Stimulated activated naive B cell treated with anti-CD40 and anti-IgM and Interleukin-4, amounts not matched to agents 10 μg/mL and 1 μg/mL and 100 μg/mL, for 72 hours (primary cell): ENCODE measurements around the gene SHISA5.
"Not testable (repeated sequence)": the region's sequence is repeated elsewhere in the genome, so short reads cannot be mapped to it uniquely, and the experiment has no call there.

Experiments used
- ATAC-seq, 2 donors: fragments of 150-1000 bp; cut with Tn5 transposase; replicated peaks; 2 replicates each; pipeline ENCODE4 v1.10.0; 2021; ENCODE audit warnings: moderate library complexity in 1 of 2
- DNase-seq: peaks from one replicate; pipeline ENCODE4 v3.0.0; 2021
- H3K27ac Mint-ChIP-seq: one replicate; pipeline ENCODE4 v1.8.0; 2022; ENCODE audit warnings: mild to moderate bottlenecking, mixed read lengths
- H3K27me3 Mint-ChIP-seq, 2 donors: one replicate each; pipeline ENCODE4 v1.8.0; 2022; ENCODE audit warnings: mixed read lengths in 2 of 2
- H3K36me3 Mint-ChIP-seq, 2 donors: one replicate each; pipeline ENCODE4 v1.8.0; 2022; ENCODE audit warnings: mixed read lengths in 2 of 2, mild to moderate bottlenecking in 1 of 2
- H3K4me1 Mint-ChIP-seq, 2 donors: one replicate each; pipeline ENCODE4 v1.8.0; 2022; ENCODE audit warnings: mixed read lengths in 2 of 2, mild to moderate bottlenecking in 1 of 2
- H3K4me3 Mint-ChIP-seq, 2 donors: one replicate each; pipeline ENCODE4 v1.8.0; 2022; ENCODE audit warnings: mild to moderate bottlenecking in 2 of 2, mixed read lengths in 2 of 2, moderate library complexity in 1 of 2
- H3K9me3 Mint-ChIP-seq, 2 donors: one replicate each; pipeline ENCODE4 v1.8.0; 2022; ENCODE audit warnings: mixed read lengths in 2 of 2, mild to moderate bottlenecking in 1 of 2

Gene SHISA5, protein sequence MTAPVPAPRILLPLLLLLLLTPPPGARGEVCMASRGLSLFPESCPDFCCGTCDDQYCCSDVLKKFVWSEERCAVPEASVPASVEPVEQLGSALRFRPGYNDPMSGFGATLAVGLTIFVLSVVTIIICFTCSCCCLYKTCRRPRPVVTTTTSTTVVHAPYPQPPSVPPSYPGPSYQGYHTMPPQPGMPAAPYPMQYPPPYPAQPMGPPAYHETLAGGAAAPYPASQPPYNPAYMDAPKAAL

DNA sequence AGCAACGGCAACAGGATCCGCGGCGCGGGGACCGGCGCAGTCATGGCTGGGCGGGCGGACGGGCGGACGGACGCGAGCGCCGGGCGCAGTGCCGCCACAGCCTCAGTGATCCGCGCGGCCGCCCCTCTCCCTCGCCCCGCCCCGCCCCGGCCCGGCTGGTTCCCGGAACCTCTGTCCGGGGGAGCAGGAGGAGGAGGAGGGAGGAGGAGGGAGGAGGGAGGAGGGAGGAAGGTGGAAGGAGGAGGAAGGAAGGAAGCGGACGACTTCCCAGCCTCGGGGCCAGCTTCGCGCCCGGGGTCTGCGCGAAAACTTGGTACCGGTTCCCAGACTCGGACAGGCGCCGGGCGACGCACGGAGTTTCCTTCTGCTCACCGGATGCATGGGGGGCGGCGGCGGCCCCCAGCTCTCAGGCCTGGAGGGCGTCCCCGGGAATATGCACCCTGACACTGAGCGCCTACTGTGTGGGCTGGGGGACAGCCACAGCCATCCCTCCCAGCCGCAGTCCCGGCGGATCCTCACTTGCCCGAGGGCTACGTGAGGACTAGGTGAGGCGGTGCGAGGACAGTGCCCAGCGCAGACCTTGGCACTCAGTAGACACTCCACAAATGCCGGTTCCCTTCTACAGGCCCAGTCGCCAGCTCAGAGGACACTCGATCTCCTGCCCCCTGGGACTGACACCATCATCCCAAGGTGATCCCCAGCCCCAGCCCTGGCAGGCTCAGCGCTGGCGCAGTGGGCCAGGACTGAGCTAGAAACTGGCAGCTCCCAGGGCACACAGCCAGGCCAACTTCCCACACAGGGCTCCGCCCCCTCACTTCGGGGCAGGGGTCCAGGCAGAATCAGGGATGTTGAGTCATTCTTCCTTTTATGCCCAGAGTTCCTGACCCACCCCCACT lies at the start of gene SHISA5:
Gene SHISA5 (minus strand): TSS at position 124 of the 896 bp plus-strand sequence. CDS start 80 bp downstream, at position 44.
- peak within 1 kb of the TSS; percentile 79 to 82 for H3K4me3 Mint-ChIP-seq
- H3K27me3 Mint-ChIP-seq = no peaks in the 10 kb centered on the region
- no peaks in the 10 kb centered on the region for H3K36me3 Mint-ChIP-seq
- peaks cover 12 to 45% of the 10 kb centered on the region in 2 donors for H3K4me1 Mint-ChIP-seq
- H3K9me3 Mint-ChIP-seq = no peaks in the 10 kb centered on the region
- peak; percentile 71 for ATAC-seq
- H3K27ac Mint-ChIP-seq = peak within 1 kb of the TSS; percentile 88
- no peak for DNase-seq

DNA sequence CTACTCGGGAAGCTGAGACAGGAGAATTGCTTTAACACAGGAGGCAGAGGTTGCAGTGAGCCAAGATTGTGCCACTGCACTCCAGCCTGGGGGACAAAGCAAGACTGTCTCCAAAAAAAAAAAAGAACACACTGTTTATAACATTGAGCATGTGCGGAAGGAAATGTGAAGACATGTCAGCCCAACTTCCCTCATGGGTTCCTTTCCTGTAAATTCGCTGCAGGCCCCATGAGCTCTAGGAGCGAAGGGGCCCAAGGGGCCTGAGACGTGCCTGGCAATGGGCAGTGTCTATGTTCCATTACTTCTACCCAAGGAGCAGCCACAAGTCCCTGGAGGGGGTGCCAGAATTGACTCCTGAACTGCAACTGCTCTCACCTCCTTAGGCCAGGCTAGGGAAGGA lies 49.4 kb upstream of the SHISA5 start:
- Mint-ChIP-seq H3K27ac (peak overlapping the region; percentile 42), H3K9me3 (no peaks in the 10 kb centered on the region), H3K4me3 (no peak overlapping the region), H3K36me3 (no peaks in the 10 kb centered on the region), H3K27me3 (no peaks in the 10 kb centered on the region), H3K4me1 (peaks cover 13 to 19% of the 10 kb centered on the region in 2 donors)
- ATAC-seq (no peak), DNase-seq (no peak)

DNA sequence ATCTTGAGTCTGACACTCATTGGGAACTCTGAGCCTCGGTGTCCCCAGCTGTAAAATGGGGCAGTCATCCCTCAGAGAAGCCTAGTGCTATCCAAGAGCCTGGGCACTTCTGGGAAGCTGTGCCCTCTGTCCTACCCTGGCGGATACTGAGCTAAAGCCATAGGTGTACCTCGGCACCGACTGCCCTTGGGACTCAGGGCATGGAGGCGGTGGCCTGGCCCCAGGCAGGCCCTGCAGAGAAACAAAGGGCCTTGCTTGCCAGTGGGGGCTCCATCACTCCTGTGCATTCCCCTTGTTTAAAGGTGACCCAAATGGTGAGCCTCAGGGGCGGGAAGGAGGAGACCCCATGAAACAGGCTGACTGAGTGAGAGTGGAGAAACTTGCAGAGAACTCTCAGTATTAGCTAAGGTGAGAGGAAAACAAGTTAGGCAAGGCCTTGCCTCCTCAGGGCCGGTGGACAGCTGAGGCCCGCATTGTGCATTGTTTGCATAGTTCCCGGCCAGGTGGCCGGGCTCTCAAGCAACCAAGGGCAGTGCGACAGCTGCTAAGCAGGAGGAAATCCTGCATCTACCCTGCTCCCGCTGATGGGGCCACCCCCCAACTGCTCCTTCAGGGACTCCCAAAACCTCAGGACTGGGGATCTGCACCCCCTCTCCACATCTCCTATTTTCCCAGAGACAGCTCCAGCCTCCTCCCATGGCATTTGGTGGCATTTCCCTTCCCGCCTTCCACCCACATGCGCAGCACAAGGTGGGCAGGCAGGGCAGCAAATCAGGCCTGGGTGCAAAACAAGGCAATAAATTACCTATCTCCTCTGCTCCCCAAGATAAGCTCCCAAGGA lies 48.4 kb upstream of the SHISA5 start:
- Mint-ChIP-seq H3K27me3 (no peaks in the 10 kb centered on the region), H3K4me1 (peaks cover 10 to 13% of the 10 kb centered on the region in 2 donors), H3K27ac (no peak overlapping the region), H3K4me3 (no peak overlapping the region), H3K36me3 (no peaks in the 10 kb centered on the region), H3K9me3 (no peaks in the 10 kb centered on the region)
- DNase-seq (no peak), ATAC-seq (no peak)

DNA sequence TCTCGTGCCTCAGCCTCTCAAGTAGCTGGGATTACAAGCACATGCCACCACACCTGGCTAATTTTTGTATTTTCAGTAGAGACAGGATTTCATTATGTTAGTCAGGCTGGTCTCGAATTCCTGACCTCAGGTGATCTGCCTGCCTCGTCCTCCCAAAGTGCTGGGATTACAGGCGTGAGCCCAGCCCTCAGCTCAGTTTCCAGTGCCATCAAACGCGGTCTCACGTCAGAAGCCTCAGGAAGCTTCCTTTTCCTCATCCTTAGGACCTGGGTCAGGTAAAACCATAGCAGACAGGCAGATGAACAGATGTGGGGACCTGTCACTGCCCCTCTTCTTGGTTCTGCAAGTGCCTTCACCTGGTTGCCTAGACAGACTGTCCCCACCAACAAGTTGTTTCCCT lies 47.7 kb upstream of the SHISA5 start:
- not testable (repeated sequence) for H3K4me1 Mint-ChIP-seq, DNase-seq, H3K27me3 Mint-ChIP-seq, H3K36me3 Mint-ChIP-seq, ATAC-seq, H3K27ac Mint-ChIP-seq, H3K4me3 Mint-ChIP-seq, H3K9me3 Mint-ChIP-seq

DNA sequence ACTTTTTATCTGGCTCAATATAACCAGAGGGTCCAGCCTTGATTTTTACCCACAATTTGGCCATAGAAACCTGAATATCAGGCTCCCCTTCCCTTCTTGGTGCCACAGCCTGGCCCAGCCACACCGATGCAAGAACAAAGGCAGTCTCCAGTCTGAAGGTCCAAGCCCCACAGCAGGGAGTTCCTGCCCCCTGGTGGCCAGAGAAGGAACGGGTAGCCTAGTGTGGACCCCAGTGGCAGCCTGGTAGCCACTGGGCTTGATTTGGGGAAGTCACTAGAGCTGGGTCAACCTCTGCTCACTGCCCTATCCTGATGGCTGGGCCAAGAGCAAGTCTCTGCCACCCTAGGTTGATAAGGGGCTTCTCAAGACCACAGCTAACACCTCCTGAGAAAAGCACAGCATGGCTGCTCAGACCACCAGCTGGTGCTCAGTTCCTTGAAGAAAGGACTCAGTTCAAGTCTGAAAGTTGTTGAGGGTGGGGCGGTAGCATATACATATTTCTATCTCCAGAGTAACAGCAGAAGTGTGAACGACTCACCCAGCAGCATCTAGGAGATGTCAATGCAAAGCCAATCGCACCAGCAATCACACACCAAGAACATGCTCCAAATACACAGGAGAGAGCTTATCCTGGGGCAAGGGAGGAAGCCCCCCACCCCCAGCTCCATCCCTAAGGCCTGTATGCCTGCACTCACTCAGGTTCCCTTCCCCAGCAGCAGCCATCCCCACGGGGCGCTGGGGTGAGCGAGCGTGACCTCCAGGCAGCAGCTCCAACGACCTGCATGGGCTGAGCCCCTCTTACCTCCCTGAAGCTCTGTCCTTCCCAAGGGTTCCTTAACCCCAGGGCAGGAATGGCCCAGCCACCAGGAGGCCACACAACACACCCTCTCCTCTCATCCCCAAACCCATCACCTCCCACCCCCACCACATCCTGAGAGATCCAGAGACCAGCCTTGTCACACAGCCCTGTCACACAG lies 45.0 kb upstream of the SHISA5 start:
- peak; percentile 98 to 100 for ATAC-seq
- Mint-ChIP-seq H3K4me1 (no peaks in the 10 kb centered on the region), H3K9me3 (no peaks in the 10 kb centered on the region), H3K36me3 (no peaks in the 10 kb centered on the region), H3K27me3 (no peaks in the 10 kb centered on the region), H3K27ac (no peak overlapping the region), H3K4me3 (no peak overlapping the region)
- peak; percentile 68 for DNase-seq

DNA sequence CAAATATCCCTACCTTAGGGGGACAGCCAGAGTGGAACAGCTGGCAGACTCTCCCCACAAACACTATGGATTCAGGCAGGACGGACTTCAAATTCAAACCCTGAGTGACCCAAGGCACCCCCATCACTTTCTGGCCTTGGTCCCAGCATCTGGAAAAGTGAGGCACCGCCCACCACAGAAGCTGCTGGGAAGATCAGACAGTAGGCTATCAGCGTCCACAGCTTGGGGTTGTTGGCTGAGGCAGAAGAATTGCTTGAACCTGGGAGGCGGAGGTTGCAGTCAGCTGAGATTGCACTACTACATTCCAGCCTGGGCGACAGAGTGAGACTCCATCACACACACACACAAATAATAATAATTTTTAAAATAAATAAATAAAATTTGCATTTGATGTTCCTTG lies 44.2 kb upstream of the SHISA5 start:
- Mint-ChIP-seq H3K4me3 (no peak overlapping the region), H3K4me1 (no peaks in the 10 kb centered on the region), H3K9me3 (no peaks in the 10 kb centered on the region), H3K36me3 (no peaks in the 10 kb centered on the region), H3K27me3 (peaks cover 4 to 6% of the 10 kb centered on the region in 2 donors), H3K27ac (no peak overlapping the region)
- ATAC-seq (no peak), DNase-seq (no peak)

DNA sequence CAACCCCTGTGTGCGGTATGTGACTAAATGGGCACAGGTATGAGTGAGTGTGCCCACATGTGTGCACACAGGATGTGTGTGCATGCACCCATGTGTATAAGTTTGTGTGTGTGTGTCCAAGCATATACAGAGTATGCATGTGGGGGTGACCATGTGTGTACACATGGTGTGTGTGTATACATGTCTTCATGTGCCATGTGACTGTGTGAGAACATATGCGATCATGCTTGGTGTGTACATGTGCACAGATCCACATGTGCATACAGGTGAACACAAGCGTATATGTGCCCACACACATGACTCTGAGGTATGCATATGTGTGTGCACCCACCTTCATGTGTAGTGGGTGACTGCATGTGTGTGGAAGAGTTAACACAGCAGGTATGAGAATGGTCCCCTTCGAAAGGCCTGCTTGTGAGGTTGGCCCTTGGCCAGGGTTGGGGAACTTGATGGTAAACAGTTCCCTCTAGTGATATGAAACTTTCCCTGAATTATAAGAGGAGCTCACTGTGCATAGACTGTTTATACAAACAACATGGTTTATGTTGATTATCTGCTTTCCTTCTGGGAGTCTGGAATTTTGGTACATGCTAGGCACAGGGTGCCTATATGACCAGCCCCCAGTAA lies 42.3 kb upstream of the SHISA5 start:
- peaks cover 4 to 11% of the 10 kb centered on the region in 2 donors for H3K27me3 Mint-ChIP-seq
- no peak for ATAC-seq
- no peaks in the 10 kb centered on the region for H3K4me1 Mint-ChIP-seq
- H3K36me3 Mint-ChIP-seq = no peaks in the 10 kb centered on the region
- DNase-seq = no peak
- H3K4me3 Mint-ChIP-seq = no peak overlapping the region
- H3K9me3 Mint-ChIP-seq = no peaks in the 10 kb centered on the region
- H3K27ac Mint-ChIP-seq = no peak overlapping the region

DNA sequence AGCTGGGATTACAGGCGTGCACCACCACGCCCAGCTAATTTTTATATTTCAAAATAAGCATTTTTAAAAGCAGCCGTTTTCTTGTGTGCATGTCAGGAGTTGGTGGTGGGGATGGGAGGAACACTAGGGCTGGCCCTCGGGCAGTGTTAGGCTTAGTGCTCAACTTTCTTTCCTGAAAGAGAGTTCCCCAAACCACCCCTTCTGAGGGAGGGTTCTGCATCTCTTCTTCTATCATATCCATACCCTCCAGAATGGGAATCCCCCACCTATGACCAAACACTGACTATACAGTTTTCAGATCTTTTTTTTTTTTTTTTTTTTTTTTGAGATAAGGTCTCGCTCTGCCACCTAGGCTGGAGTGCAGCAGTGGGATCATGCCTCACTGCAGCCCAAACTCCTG lies 40.2 kb upstream of the SHISA5 start:
- ATAC-seq (no peak), DNase-seq (no peak)
- Mint-ChIP-seq H3K27me3 (peaks cover 4 to 11% of the 10 kb centered on the region in 2 donors), H3K9me3 (no peaks in the 10 kb centered on the region), H3K36me3 (no peaks in the 10 kb centered on the region), H3K4me1 (no peaks in the 10 kb centered on the region), H3K27ac (no peak overlapping the region), H3K4me3 (no peak overlapping the region)

DNA sequence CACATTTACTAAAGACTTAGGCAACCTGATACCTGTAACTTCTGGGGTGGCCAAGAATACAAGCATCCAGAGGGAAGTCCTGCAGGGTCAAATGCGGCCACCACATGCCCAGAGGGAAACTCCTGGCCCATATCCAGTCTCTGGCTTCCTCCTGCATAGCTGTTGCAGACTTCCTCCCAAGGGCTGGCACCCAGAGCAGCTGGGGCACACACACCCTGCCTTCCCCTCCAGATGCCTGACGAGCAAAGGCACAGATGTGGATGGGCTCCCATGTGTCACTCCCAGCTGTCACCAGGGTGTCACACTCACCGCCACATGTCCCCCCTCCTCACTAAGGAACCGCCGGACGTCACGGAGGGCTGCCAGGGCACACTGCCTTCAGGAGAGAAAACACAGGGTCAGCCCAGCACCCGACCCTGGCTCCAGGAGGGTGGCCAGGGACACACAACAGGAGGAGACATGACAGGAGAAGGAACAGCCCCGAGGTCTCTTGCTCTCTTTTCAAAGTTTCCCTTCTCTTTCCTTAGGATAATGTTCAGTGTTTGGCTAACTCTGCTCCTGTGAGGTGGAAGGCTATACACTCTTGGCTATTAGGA lies 39.4 kb upstream of the SHISA5 start:
- Mint-ChIP-seq H3K4me3 (no peak overlapping the region), H3K9me3 (no peaks in the 10 kb centered on the region), H3K4me1 (no peaks in the 10 kb centered on the region), H3K27me3 (peaks cover 4 to 11% of the 10 kb centered on the region in 2 donors), H3K27ac (no peak overlapping the region), H3K36me3 (no peaks in the 10 kb centered on the region)
- ATAC-seq = no peak
- DNase-seq = no peak

DNA sequence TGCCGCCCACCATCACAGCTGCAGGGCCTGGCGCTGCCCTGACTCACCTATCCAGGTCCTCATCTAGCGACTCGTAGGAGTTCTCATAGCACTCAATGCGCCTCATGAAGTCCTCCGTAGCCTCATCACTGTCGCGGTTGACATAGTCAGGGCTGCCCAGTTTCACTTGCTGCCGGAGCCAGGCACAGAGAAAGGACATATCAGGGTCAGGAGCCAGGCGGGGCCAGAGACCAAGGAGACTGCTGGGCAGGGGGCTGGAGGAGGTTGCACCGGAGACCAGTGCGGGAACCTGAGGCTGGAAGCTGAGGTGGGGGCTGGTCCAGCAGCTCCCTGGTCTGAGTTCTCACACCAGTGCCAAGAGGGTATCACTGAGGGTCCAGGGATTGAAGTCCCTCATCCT lies 34.5 kb upstream of the SHISA5 start:
- H3K9me3 Mint-ChIP-seq = no peaks in the 10 kb centered on the region
- H3K4me3 Mint-ChIP-seq = no peak overlapping the region
- H3K27ac Mint-ChIP-seq = no peak overlapping the region
- DNase-seq (no peak), ATAC-seq (peak; percentile 31 to 33)
- H3K36me3 Mint-ChIP-seq = peaks cover 0 to 16% of the 10 kb centered on the region in 2 donors
- peaks cover under 1 to 7% of the 10 kb centered on the region in 2 donors for H3K27me3 Mint-ChIP-seq
- H3K4me1 Mint-ChIP-seq = no peaks in the 10 kb centered on the region

DNA sequence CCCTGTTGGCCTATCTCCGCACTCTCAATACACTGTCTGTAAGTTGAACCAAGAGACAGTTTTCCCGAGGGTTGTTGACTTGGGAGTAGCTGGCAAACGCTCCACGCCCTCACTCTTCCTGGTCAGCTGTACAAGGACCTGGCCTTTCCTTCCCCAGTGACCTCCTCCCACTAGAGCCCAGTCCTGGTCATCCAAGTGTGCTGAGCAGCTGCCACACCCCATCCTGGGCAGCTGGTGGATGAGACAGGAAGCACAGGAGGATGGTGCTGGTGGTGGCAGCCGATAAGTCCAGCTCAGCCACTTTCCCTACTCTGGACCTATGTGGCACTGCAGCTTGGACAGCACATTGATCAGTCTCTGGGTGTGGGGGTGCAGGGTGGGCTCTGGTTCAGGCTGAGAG lies 32.8 kb upstream of the SHISA5 start:
- Mint-ChIP-seq H3K27ac (no peak overlapping the region), H3K9me3 (no peaks in the 10 kb centered on the region), H3K4me1 (no peaks in the 10 kb centered on the region), H3K4me3 (no peak overlapping the region), H3K27me3 (peaks cover 0 to 3% of the 10 kb centered on the region in 2 donors), H3K36me3 (peaks cover 0 to 16% of the 10 kb centered on the region in 2 donors)
- DNase-seq (no peak), ATAC-seq (no peak)

DNA sequence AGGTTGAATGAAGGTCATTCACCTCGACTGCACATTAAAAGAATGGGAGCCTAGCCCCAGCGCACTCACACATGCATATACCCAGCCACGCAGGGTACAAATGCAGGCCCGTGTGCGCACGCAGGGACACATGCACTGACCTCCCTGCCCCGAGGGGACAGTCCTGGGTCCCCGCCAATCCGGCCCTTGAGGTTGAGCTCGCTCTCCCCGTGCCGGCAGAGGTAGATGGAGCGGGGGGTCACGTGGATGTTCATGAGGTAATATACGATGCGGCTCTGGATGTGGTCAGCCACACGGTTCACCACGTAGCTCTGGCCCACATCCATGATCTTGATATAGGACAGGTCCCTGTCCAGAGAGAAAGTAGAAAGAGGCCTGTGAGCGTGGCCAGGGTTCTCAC lies 32.1 kb upstream of the SHISA5 start:
- ATAC-seq (peak in 1 of 2 donors; percentile 12), DNase-seq (no peak)
- H3K4me1 Mint-ChIP-seq = no peaks in the 10 kb centered on the region
- no peaks in the 10 kb centered on the region for H3K9me3 Mint-ChIP-seq
- no peak overlapping the region for H3K27ac Mint-ChIP-seq
- H3K4me3 Mint-ChIP-seq = no peak overlapping the region
- no peaks in the 10 kb centered on the region for H3K27me3 Mint-ChIP-seq
- peaks cover 2 to 16% of the 10 kb centered on the region in 2 donors for H3K36me3 Mint-ChIP-seq

DNA sequence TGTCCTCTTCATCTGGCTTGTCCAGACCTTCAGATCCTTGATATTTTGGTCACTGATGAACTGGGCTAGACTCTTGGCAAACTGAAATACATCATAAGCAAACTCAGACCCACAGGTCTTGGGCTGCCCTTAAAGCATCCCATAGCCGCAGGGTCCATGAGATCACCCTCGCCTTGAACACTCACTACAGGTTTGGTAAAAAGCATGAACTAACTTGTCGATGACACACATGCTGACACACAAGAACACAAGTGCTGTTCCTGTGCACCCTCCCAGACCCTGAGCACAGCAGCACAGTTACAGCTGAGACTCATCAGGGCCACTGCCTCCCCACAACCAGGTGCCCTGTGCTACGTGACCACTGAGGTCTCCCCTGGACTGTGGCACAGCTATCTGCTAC lies 31.6 kb upstream of the SHISA5 start:
- ATAC-seq = no peak
- Mint-ChIP-seq H3K27ac (no peak overlapping the region), H3K36me3 (peaks cover 2 to 16% of the 10 kb centered on the region in 2 donors), H3K4me3 (no peak overlapping the region), H3K4me1 (no peaks in the 10 kb centered on the region), H3K9me3 (no peaks in the 10 kb centered on the region), H3K27me3 (no peaks in the 10 kb centered on the region)
- no peak for DNase-seq
